Liver (tissue), 9 donors: Measurements from ENCODE around the gene TULP4. TPM values are rescaled to one million over a fixed set of nuclear protein-coding genes. Genes with fewer than 3 reads are reported as not detected.

ENCODE experiments used
- DNase-seq: peaks from one replicate; pipeline ENCODE4 v3.0.0-alpha.2; 2017; ENCODE audit warnings: low spot score
- H3K27ac ChIP-seq, 2 donors: one replicate each; pipeline ENCODE4 v1.7.0; 2013; ENCODE audit warnings: inconsistent platforms in 2 of 2, low read length in 2 of 2, control low read depth in 1 of 2, low read depth in 1 of 2, mild to moderate bottlenecking in 1 of 2
- H3K27me3 ChIP-seq, 4 donors: one replicate each; pipeline versions ENCODE4 v1.6.1 to v1.7.0; 2013; ENCODE audit warnings: low read length in 3 of 4, inconsistent platforms in 1 of 4, mild to moderate bottlenecking in 1 of 4, moderate library complexity in 1 of 4; ENCODE audit not compliant: control insufficient read depth in 4 of 4, insufficient read depth in 4 of 4
- H3K36me3 ChIP-seq, 4 donors: one replicate each; pipeline versions ENCODE4 v1.6.1 to v1.7.0; 2013; ENCODE audit warnings: low read length in 3 of 4, mild to moderate bottlenecking in 3 of 4, low read depth in 1 of 4, moderate library complexity in 1 of 4; ENCODE audit not compliant: control insufficient read depth in 4 of 4, insufficient read depth in 3 of 4
- H3K4me1 ChIP-seq, 4 donors: one replicate each; pipeline versions ENCODE4 v1.6.1 to v1.7.0; 2013; ENCODE audit warnings: low read length in 3 of 4, mild to moderate bottlenecking in 3 of 4, moderate library complexity in 1 of 4; ENCODE audit not compliant: control insufficient read depth in 4 of 4, insufficient read depth in 4 of 4
- H3K4me3 ChIP-seq, 3 donors: one replicate each; pipeline versions ENCODE4 v1.6.1 to v1.7.0; 2013; ENCODE audit warnings: low read length in 3 of 3, control low read depth in 1 of 3, low read depth in 1 of 3, mild to moderate bottlenecking in 1 of 3
- H3K9ac ChIP-seq, 2 donors: one replicate each; pipeline ENCODE4 v1.7.0; 2013; ENCODE audit warnings: low read length in 2 of 2, mild to moderate bottlenecking in 2 of 2, moderate library complexity in 2 of 2, control low read depth in 1 of 2, low read depth in 1 of 2
- H3K9me3 ChIP-seq, 4 donors: one replicate each; pipeline versions ENCODE4 v1.6.1 to v1.7.0; 2013; ENCODE audit warnings: low read length in 3 of 4; ENCODE audit not compliant: control insufficient read depth in 4 of 4
- ATF3 ChIP-seq: IDR thresholded peaks from 2 replicates; pipeline ENCODE4 v1.6.1; 2016; ENCODE audit warnings: antibody characterized with exemption
- EGR1 ChIP-seq, 2 donors: IDR thresholded peaks; 2 replicates each; pipeline ENCODE4 v1.6.1; 2016 to 2018; ENCODE audit warnings: antibody characterized with exemption in 2 of 2, low read depth in 2 of 2
- FOXA1 ChIP-seq: IDR thresholded peaks from 2 replicates; pipeline ENCODE4 v1.6.1; 2016; ENCODE audit warnings: antibody characterized with exemption
- FOXA2 ChIP-seq: IDR thresholded peaks from 2 replicates; pipeline ENCODE4 v1.6.1; 2016; ENCODE audit warnings: antibody characterized with exemption
- GABPA ChIP-seq, 2 donors: IDR thresholded peaks in 1 of 2; conservative IDR thresholded peaks in 1 of 2; 2 replicates each; pipeline ENCODE4 v1.6.1; 2016; ENCODE audit warnings: antibody characterized with exemption in 2 of 2, mild to moderate bottlenecking in 1 of 2, moderate library complexity in 1 of 2
- HNF4A ChIP-seq, 2 donors: conservative IDR thresholded peaks; 2 replicates each; pipeline ENCODE4 v1.6.1; 2016; ENCODE audit warnings: antibody characterized with exemption in 2 of 2, mild to moderate bottlenecking in 2 of 2
- HNF4G ChIP-seq: IDR thresholded peaks from 2 replicates; pipeline ENCODE4 v1.6.1; 2016; ENCODE audit warnings: antibody characterized with exemption
- JUND ChIP-seq, 2 donors: IDR thresholded peaks; 2 replicates each; pipeline ENCODE4 v1.6.1; 2016; ENCODE audit warnings: antibody characterized with exemption in 2 of 2
- MAX ChIP-seq: IDR thresholded peaks from 2 replicates; pipeline ENCODE4 v1.6.1; 2016; ENCODE audit warnings: antibody characterized with exemption
- RAD21 ChIP-seq, 2 donors: IDR thresholded peaks; 2 replicates each; pipeline ENCODE4 v1.6.1; 2016; ENCODE audit warnings: antibody characterized with exemption in 2 of 2, mild to moderate bottlenecking in 2 of 2
- REST ChIP-seq: IDR thresholded peaks from 2 replicates; pipeline ENCODE4 v1.6.1; 2016; ENCODE audit warnings: antibody characterized with exemption, mild to moderate bottlenecking
- RXRA ChIP-seq, 2 donors: IDR thresholded peaks; 2 replicates each; pipeline ENCODE4 v1.6.1; 2017 to 2018; ENCODE audit warnings: antibody characterized with exemption in 2 of 2, mild to moderate bottlenecking in 1 of 2
- YY1 ChIP-seq: IDR thresholded peaks from 2 replicates; pipeline ENCODE4 v1.6.1; 2016; ENCODE audit warnings: antibody characterized with exemption, mild to moderate bottlenecking
- WGBS: extraction: QIAGEN DNeasy Blood & Tissue Kit; methylation state at CpG from one replicate; pipeline ENCODE4 v1.1.7; 2013; 5-methylcytosine and 5-hydroxymethylcytosine counted together
- polyA plus RNA-seq, 2 donors: library from polyadenylated mRNA; stranded (reverse) in 1 of 2; unstranded in 1 of 2; fragments of 200-250 nt in 1 of 2; fragments of >200 nt in 1 of 2; fragmentation: Nextera tagmentation in 1 of 2; extraction: Ambion mirVana in 1 of 2; gene quantifications; one replicate each; pipeline versions ENCODE4 v1.2.1 to v1.2.3, GENCODE V29; 2013 to 2015
- total RNA-seq, 2 donors: library from RNA; depleted of rRNA; stranded (reverse); fragments of >200 nt; gene quantifications; one replicate each; pipeline ENCODE4 v1.2.3, GENCODE V29; 2014
- TF ChIP-seq, protein P1 (sequence below): IDR thresholded peaks from 2 replicates; pipeline ENCODE4 v1.6.1; 2016; ENCODE audit warnings: antibody characterized with exemption
- TF ChIP-seq, protein P2 (sequence below): fragments of 150-350 bp; IDR thresholded peaks from 2 replicates; pipeline ENCODE4 v1.5.1; 2017; ENCODE audit warnings: improper control_type of control experiment, low read depth, low read length; ENCODE audit not compliant: missing input control
- donor health status: healthy.
- donor health status: healthy.
- donor health status: healthy.
- donor health status: healthy.
- donor health status: healthy.

The TULP4 gene
- total and polyA plus RNA-seq, 4 donors: 2.2 to 53.3 (median 18.0) TPM

GRCh38 chr6:158514991-158515390, 202.7 kb downstream of the TULP4 start:
- Histone ChIP-seq H3K27ac (no peak overlapping the region), H3K4me3 (no peak overlapping the region), H3K4me1 (peaks cover 0 to 4% (median 2%) of the 10 kb centered on the region in 4 donors), H3K36me3 (no peaks in the 10 kb centered on the region), H3K27me3 (peaks cover 0 to 9% (median 0%) of the 10 kb centered on the region in 4 donors), H3K9ac (no peak overlapping the region), H3K9me3 (no peaks in the 10 kb centered on the region)
- DNase-seq: no peak
- WGBS: 95% methylated on average over 8 of the region's 8 CpGs
- no peak for TF ChIP-seq YY1
- TF ChIP-seq JUND (IDR thresholded peaks at IDR 0.05): no peak
- TF ChIP-seq HNF4G: no peak
- TF ChIP-seq REST: no peak
- no peak for TF ChIP-seq FOXA1
- TF ChIP-seq HNF4A (conservative IDR thresholded peaks at IDR 0.05): no peak
- TF ChIP-seq FOXA2: no peak
- TF ChIP-seq ATF3: no peak
- TF ChIP-seq, protein P1, sequence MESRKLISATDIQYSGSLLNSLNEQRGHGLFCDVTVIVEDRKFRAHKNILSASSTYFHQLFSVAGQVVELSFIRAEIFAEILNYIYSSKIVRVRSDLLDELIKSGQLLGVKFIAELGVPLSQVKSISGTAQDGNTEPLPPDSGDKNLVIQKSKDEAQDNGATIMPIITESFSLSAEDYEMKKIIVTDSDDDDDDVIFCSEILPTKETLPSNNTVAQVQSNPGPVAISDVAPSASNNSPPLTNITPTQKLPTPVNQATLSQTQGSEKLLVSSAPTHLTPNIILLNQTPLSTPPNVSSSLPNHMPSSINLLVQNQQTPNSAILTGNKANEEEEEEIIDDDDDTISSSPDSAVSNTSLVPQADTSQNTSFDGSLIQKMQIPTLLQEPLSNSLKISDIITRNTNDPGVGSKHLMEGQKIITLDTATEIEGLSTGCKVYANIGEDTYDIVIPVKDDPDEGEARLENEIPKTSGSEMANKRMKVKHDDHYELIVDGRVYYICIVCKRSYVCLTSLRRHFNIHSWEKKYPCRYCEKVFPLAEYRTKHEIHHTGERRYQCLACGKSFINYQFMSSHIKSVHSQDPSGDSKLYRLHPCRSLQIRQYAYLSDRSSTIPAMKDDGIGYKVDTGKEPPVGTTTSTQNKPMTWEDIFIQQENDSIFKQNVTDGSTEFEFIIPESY: no peak
- TF ChIP-seq, protein P2, sequence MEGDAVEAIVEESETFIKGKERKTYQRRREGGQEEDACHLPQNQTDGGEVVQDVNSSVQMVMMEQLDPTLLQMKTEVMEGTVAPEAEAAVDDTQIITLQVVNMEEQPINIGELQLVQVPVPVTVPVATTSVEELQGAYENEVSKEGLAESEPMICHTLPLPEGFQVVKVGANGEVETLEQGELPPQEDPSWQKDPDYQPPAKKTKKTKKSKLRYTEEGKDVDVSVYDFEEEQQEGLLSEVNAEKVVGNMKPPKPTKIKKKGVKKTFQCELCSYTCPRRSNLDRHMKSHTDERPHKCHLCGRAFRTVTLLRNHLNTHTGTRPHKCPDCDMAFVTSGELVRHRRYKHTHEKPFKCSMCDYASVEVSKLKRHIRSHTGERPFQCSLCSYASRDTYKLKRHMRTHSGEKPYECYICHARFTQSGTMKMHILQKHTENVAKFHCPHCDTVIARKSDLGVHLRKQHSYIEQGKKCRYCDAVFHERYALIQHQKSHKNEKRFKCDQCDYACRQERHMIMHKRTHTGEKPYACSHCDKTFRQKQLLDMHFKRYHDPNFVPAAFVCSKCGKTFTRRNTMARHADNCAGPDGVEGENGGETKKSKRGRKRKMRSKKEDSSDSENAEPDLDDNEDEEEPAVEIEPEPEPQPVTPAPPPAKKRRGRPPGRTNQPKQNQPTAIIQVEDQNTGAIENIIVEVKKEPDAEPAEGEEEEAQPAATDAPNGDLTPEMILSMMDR: no peak
- TF ChIP-seq RXRA (IDR thresholded peaks at IDR 0.05): no peak
- no peak for TF ChIP-seq RAD21 (IDR thresholded peaks at IDR 0.05)
- TF ChIP-seq EGR1 (IDR thresholded peaks at IDR 0.05; ENCODE audit: low read depth in 2 of 2): no peak
- TF ChIP-seq GABPA (IDR thresholded peaks at IDR 0.05 in 1 of 2, conservative IDR thresholded peaks at IDR 0.05 in 1 of 2): no peak
- no peak for TF ChIP-seq MAX

DNA sequence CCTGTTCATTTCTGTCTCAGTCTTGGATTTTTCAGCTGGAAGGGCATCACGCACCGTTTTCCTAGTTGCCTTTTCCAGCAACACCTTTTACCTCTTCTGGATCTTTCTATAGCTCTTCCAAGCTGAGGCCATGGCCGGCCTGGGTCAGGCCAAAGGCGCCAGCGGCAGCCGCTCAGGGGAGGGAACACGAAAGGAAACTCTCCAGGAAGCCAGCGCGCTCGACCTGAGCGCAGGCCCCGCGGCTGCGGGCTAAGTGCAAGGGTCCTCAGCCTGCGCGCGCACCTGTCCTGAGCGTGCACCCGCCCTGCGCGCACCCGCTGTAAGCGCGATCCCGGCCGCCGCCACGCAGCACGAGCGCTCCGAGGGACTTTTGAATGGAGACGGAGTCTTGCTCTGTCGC, 203.8 kb downstream of the TULP4 start:
- TF ChIP-seq HNF4G (no peak), RXRA (IDR thresholded peaks at IDR 0.05) (no peak), GABPA (IDR thresholded peaks at IDR 0.05 in 1 of 2, conservative IDR thresholded peaks at IDR 0.05 in 1 of 2) (no peak), YY1 (no peak)
- TF ChIP-seq, protein P2: no peak
- Histone ChIP-seq H3K36me3 (no peaks in the 10 kb centered on the region), H3K9me3 (no peaks in the 10 kb centered on the region), H3K9ac (no peak overlapping the region), H3K4me1 (peaks cover 0 to 4% (median 2%) of the 10 kb centered on the region in 4 donors), H3K27ac (no peak overlapping the region), H3K27me3 (peaks cover 0 to 9% (median 0%) of the 10 kb centered on the region in 4 donors), H3K4me3 (no peak overlapping the region)
- 17% methylated on average over 33 of the region's 33 CpGs for WGBS
- DNase-seq: no peak
